ENCODE results near the gene ASTN2.

- TF ChIP-seq CTCF (IDR thresholded peaks at IDR 0.05) (no peak), EP300 (IDR thresholded peaks at IDR 0.05; ENCODE audit: low read depth) (no peak), POLR2AphosphoS5 (IDR thresholded peaks at IDR 0.05) (no peak)
These were observed 917.6 kb downstream of the ASTN2 start for GRCh38 chr9:116497095-116497890.

All from transverse colon (tissue), 4 donors.